ENCODE data around the gene PLSCR3. TPM values are rescaled to one million over a fixed set of nuclear protein-coding genes. Genes with fewer than 3 reads are reported as not detected.

The PLSCR3 gene
- 52.9 and 58.3 TPM in 2 replicates for total RNA-seq

GRCh38 chr17:7394452-7395191 is at the start of gene PLSCR3:
Gene PLSCR3 (minus strand): TSS chr17:7394525. CDS start chr17:7394110, 415 bp downstream.

GRCh38 chr17:7439462-7440112 is 45.3 kb upstream of the PLSCR3 start, which contains the start of gene FGF11:
Gene FGF11 (plus strand): TSS chr17:7439512. CDS start chr17:7439621, 109 bp downstream.

GRCh38 chr17:7428557-7428956 is 34.2 kb upstream of the PLSCR3 start, which contains the start of gene SPEM3:
Gene SPEM3 (plus strand): TSS chr17:7428857. CDS start chr17:7428903, 46 bp downstream.

GRCh38 chr17:7425316-7425715 is 31.0 kb upstream of the PLSCR3 start, which contains the start of gene SPEM2:
Gene SPEM2 (plus strand): TSS chr17:7425616. CDS start chr17:7425689, 73 bp downstream.

GRCh38 chr17:7419819-7420610 is 25.7 kb upstream of the PLSCR3 start, which contains the start of gene SPEM1:
Gene SPEM1 (plus strand): TSS chr17:7420324. CDS start chr17:7420385, 61 bp downstream.

GRCh38 chr17:7407485-7408251 is 13.3 kb upstream of the PLSCR3 start, which contains the start of gene NLGN2:
Gene NLGN2 (plus strand): TSS chr17:7407845. CDS start chr17:7408256, 411 bp downstream.

GRCh38 chr17:7403977-7404736 is 9.8 kb upstream of the PLSCR3 start, which contains the start of gene TMEM256:
Gene TMEM256 (minus strand): TSS chr17:7404097. CDS start chr17:7404084, 13 bp downstream.

GRCh38 chr17:7380855-7381683 is 13.3 kb downstream of the PLSCR3 start, which contains the start of gene TNK1:
Gene TNK1 (plus strand): TSS chr17:7381089. CDS start chr17:7382927, 1,838 bp downstream.

GRCh38 chr17:7355053-7355452 is 39.3 kb downstream of the PLSCR3 start, which contains the start of gene TMEM95:
Gene TMEM95 (plus strand): TSS chr17:7355156. CDS start chr17:7355205, 49 bp downstream.

GRCh38 chr17:7351665-7352502 is 42.4 kb downstream of the PLSCR3 start, which contains the start of gene KCTD11:
Gene KCTD11 (plus strand): TSS chr17:7352162.

Other genes with a start within 250 kb of the PLSCR3 start
- 0.26 and 0.43 TPM in 2 replicates for gene ASGR1, start 215.2 kb downstream of the PLSCR3 start, total RNA-seq
- gene DLG4, start 174.7 kb downstream of the PLSCR3 start, total RNA-seq, result 38.6 and 51.8 TPM in 2 replicates
- gene ACADVL, start 174.6 kb downstream of the PLSCR3 start, total RNA-seq, result 253 and 331 TPM in 2 replicates
- gene DVL2, start 160.0 kb downstream of the PLSCR3 start, total RNA-seq, result 57.9 and 79.4 TPM in 2 replicates
- gene PHF23, start 155.1 kb downstream of the PLSCR3 start, total RNA-seq, result 36.2 and 41.9 TPM in 2 replicates
- gene GABARAP, start 152.1 kb downstream of the PLSCR3 start, total RNA-seq, result 152 and 153 TPM in 2 replicates
- gene CTDNEP1, start 142.8 kb downstream of the PLSCR3 start, total RNA-seq, result 71.7 and 85.0 TPM in 2 replicates
- gene ELP5, start 142.3 kb downstream of the PLSCR3 start, total RNA-seq, result 23.6 and 23.8 TPM in 2 replicates
- 0.33 and 0.65 TPM in 2 replicates for gene CLDN7, start 132.0 kb downstream of the PLSCR3 start, total RNA-seq
- gene SLC2A4, start 112.8 kb downstream of the PLSCR3 start, total RNA-seq, result 0.10 and 0.13 TPM in 2 replicates
- 0.07 TPM in 1 of 2 replicates, not detected in the other for gene YBX2, start 99.9 kb downstream of the PLSCR3 start, total RNA-seq
- 351 and 391 TPM in 2 replicates for gene EIF5A, start 86.9 kb downstream of the PLSCR3 start, total RNA-seq
- 20.3 and 20.4 TPM in 2 replicates for gene GPS2, start 79.2 kb downstream of the PLSCR3 start, total RNA-seq
- 21.6 and 31.2 TPM in 2 replicates for gene NEURL4, start 65.2 kb downstream of the PLSCR3 start, total RNA-seq
- gene ACAP1, start 58.0 kb downstream of the PLSCR3 start, total RNA-seq, result 0.33 and 0.99 TPM in 2 replicates
- gene KCTD11, start 42.4 kb downstream of the PLSCR3 start, total RNA-seq, result 13.4 and 14.2 TPM in 2 replicates
- gene TMEM95, start 39.4 kb downstream of the PLSCR3 start, total RNA-seq, result not detected in 2 replicates
- 0.20 and 0.26 TPM in 2 replicates for gene TNK1, start 13.4 kb downstream of the PLSCR3 start, total RNA-seq
- gene TMEM256, start 9.6 kb upstream of the PLSCR3 start, total RNA-seq, result 57.9 and 74.2 TPM in 2 replicates
- 23.7 and 28.4 TPM in 2 replicates for gene NLGN2, start 13.3 kb upstream of the PLSCR3 start, total RNA-seq
- gene SPEM1, start 25.8 kb upstream of the PLSCR3 start, total RNA-seq, result not detected in 2 replicates
- not detected in 2 replicates for gene SPEM2, start 31.1 kb upstream of the PLSCR3 start, total RNA-seq
- gene SPEM3, start 34.3 kb upstream of the PLSCR3 start, total RNA-seq, result not detected in 2 replicates
- 2.5 and 3.2 TPM in 2 replicates for gene TMEM102, start 40.9 kb upstream of the PLSCR3 start, total RNA-seq
- gene FGF11, start 45.0 kb upstream of the PLSCR3 start, total RNA-seq, result 12.9 and 16.7 TPM in 2 replicates
- 5.2 and 6.7 TPM in 2 replicates for gene CHRNB1, start 50.5 kb upstream of the PLSCR3 start, total RNA-seq
- gene ZBTB4, start 85.1 kb upstream of the PLSCR3 start, total RNA-seq, result 39.2 and 45.6 TPM in 2 replicates
- gene SLC35G6, start 86.9 kb upstream of the PLSCR3 start, total RNA-seq, result not detected in 2 replicates
- 117 and 118 TPM in 2 replicates for gene POLR2A, start 89.8 kb upstream of the PLSCR3 start, total RNA-seq
- 21.6 and 23.8 TPM in 2 replicates for gene TNFSF12, start 154.5 kb upstream of the PLSCR3 start, total RNA-seq
- gene TNFSF13, start 164.2 kb upstream of the PLSCR3 start, total RNA-seq, result 1.4 and 2.4 TPM in 2 replicates
- 65.9 and 75.8 TPM in 2 replicates for gene SENP3, start 167.4 kb upstream of the PLSCR3 start, total RNA-seq
- 59.6 and 60.2 TPM in 2 replicates for gene CD68, start 185.1 kb upstream of the PLSCR3 start, total RNA-seq
- gene MPDU1, start 189.3 kb upstream of the PLSCR3 start, total RNA-seq, result 36.2 and 54.1 TPM in 2 replicates
- 0.07 and 0.26 TPM in 2 replicates for gene SOX15, start 195.6 kb upstream of the PLSCR3 start, total RNA-seq
- 42.3 and 51.2 TPM in 2 replicates for gene FXR2, start 220.4 kb upstream of the PLSCR3 start, total RNA-seq
- gene SAT2, start 233.3 kb upstream of the PLSCR3 start, total RNA-seq, result 34.7 and 35.4 TPM in 2 replicates
- 0.53 and 0.72 TPM in 2 replicates for gene SHBG, start 235.6 kb upstream of the PLSCR3 start, total RNA-seq

All from smooth muscle cell of the pulmonary artery (primary cell).